Measurements from ENCODE around the gene PLA2G6. TPM values are rescaled to one million over a fixed set of nuclear protein-coding genes. Genes with fewer than 3 reads are reported as not detected.
A peak's percentile ranks its signal among the peaks of the same experiment; 100 is the strongest.
"Not testable (repeated sequence)": the region's sequence is repeated elsewhere in the genome, so short reads cannot be mapped to it uniquely, and the experiment has no call there.

PLA2G6 gene
- total RNA-seq, 1 experiment from 2014 or later: 88.0 TPM

- Histone ChIP-seq H3K27me3 (ENCODE audit: low read length) (no peaks in the 10 kb centered on the region), H4K20me1 (ENCODE audit: insufficient read depth, low read depth, low read length) (no peaks in the 10 kb centered on the region), H3K4me1 (ENCODE audit: low read length) (peaks cover 19% of the 10 kb centered on the region), H3K9me2 (replicated peaks; ENCODE audit: insufficient read depth, low read length) (no peaks in the 10 kb centered on the region), H3K36me3 (ENCODE audit: insufficient read depth, low read length) (0 out of 2 replicates have a peak, but pooled peaks cover 3% of the 10 kb centered on the region), H3K4me2 (ENCODE audit: low read depth, low read length, poor library complexity, severe bottlenecking) (peak overlapping the region; percentile 15), H3K79me2 (ENCODE audit: low read length) (no peaks in the 10 kb centered on the region), H3K9me3 (ENCODE audit: low read length) (no peaks in the 10 kb centered on the region), H3K4me3 (ENCODE audit: low read length) (no peak overlapping the region), H3K9ac (ENCODE audit: low read length) (no peak overlapping the region), H3K27ac (ENCODE audit: low read length) (no peak overlapping the region), H2AFZ (ENCODE audit: low read length) (no peak overlapping the region)
- no peak for DNase-seq
Observed at GRCh38 chr22:38162881-38163843, 18.5 kb downstream of the PLA2G6 start.

GRCh38 chr22:38155703-38156102, 25.9 kb downstream of the PLA2G6 start:
- no peak overlapping the region for H3K9ac ChIP-seq (ENCODE audit: low read length)
- H3K4me2 ChIP-seq (ENCODE audit: low read depth, low read length, poor library complexity, severe bottlenecking): no peak overlapping the region
- no peak overlapping the region for H3K4me3 ChIP-seq (ENCODE audit: low read length)
- H3K27me3 ChIP-seq (ENCODE audit: low read length): no peaks in the 10 kb centered on the region
- DNase-seq: no peak
- H3K9me3 ChIP-seq (ENCODE audit: low read length): no peaks in the 10 kb centered on the region
- H3K36me3 ChIP-seq (ENCODE audit: insufficient read depth, low read length): no peaks in the 10 kb centered on the region
- H2AFZ ChIP-seq (ENCODE audit: low read length): no peak overlapping the region
- no peaks in the 10 kb centered on the region for H3K9me2 ChIP-seq (replicated peaks; ENCODE audit: insufficient read depth, low read length)
- no peaks in the 10 kb centered on the region for H4K20me1 ChIP-seq (ENCODE audit: insufficient read depth, low read depth, low read length)
- H3K4me1 ChIP-seq (ENCODE audit: low read length): peaks cover 12% of the 10 kb centered on the region
- no peak overlapping the region for H3K27ac ChIP-seq (ENCODE audit: low read length)
- no peaks in the 10 kb centered on the region for H3K79me2 ChIP-seq (ENCODE audit: low read length)

GRCh38 chr22:38154563-38154915, 27.1 kb downstream of the PLA2G6 start:
- H3K9me2 ChIP-seq (replicated peaks; ENCODE audit: insufficient read depth, low read length); H2AFZ ChIP-seq (ENCODE audit: low read length); H3K9me3 ChIP-seq (ENCODE audit: low read length); H3K79me2 ChIP-seq (ENCODE audit: low read length); H4K20me1 ChIP-seq (ENCODE audit: insufficient read depth, low read depth, low read length); H3K36me3 ChIP-seq (ENCODE audit: insufficient read depth, low read length); H3K9ac ChIP-seq (ENCODE audit: low read length); H3K4me2 ChIP-seq (ENCODE audit: low read depth, low read length, poor library complexity, severe bottlenecking); H3K27me3 ChIP-seq (ENCODE audit: low read length); H3K4me3 ChIP-seq (ENCODE audit: low read length); H3K27ac ChIP-seq (ENCODE audit: low read length); DNase-seq; H3K4me1 ChIP-seq (ENCODE audit: low read length): not testable (repeated sequence)

GRCh38 chr22:38153821-38154562, 27.6 kb downstream of the PLA2G6 start:
- no peaks in the 10 kb centered on the region for H3K36me3 ChIP-seq (ENCODE audit: insufficient read depth, low read length)
- no peak overlapping the region for H3K9ac ChIP-seq (ENCODE audit: low read length)
- H3K4me1 ChIP-seq (ENCODE audit: low read length): peaks cover 9% of the 10 kb centered on the region
- H3K27me3 ChIP-seq (ENCODE audit: low read length): no peaks in the 10 kb centered on the region
- no peak overlapping the region for H3K27ac ChIP-seq (ENCODE audit: low read length)
- H4K20me1 ChIP-seq (ENCODE audit: insufficient read depth, low read depth, low read length): no peaks in the 10 kb centered on the region
- H3K9me2 ChIP-seq (replicated peaks; ENCODE audit: insufficient read depth, low read length): no peaks in the 10 kb centered on the region
- H3K9me3 ChIP-seq (ENCODE audit: low read length): no peaks in the 10 kb centered on the region
- no peaks in the 10 kb centered on the region for H3K79me2 ChIP-seq (ENCODE audit: low read length)
- H3K4me2 ChIP-seq (ENCODE audit: low read depth, low read length, poor library complexity, severe bottlenecking): no peak overlapping the region
- no peak overlapping the region for H3K4me3 ChIP-seq (ENCODE audit: low read length)
- H2AFZ ChIP-seq (ENCODE audit: low read length): no peak overlapping the region
- DNase-seq: peak; percentile 56

- no peaks in the 10 kb centered on the region for H3K9me3 ChIP-seq (ENCODE audit: low read length)
- no peak overlapping the region for H3K27ac ChIP-seq (ENCODE audit: low read length)
- no peaks in the 10 kb centered on the region for H4K20me1 ChIP-seq (ENCODE audit: insufficient read depth, low read depth, low read length)
- no peak overlapping the region for H3K4me2 ChIP-seq (ENCODE audit: low read depth, low read length, poor library complexity, severe bottlenecking)
- no peaks in the 10 kb centered on the region for H3K9me2 ChIP-seq (replicated peaks; ENCODE audit: insufficient read depth, low read length)
- H3K79me2 ChIP-seq (ENCODE audit: low read length): no peaks in the 10 kb centered on the region
- H3K4me3 ChIP-seq (ENCODE audit: low read length): no peak overlapping the region
- DNase-seq: no peak
- no peak overlapping the region for H3K9ac ChIP-seq (ENCODE audit: low read length)
- H2AFZ ChIP-seq (ENCODE audit: low read length): no peak overlapping the region
- no peaks in the 10 kb centered on the region for H3K27me3 ChIP-seq (ENCODE audit: low read length)
- peaks cover 8% of the 10 kb centered on the region for H3K4me1 ChIP-seq (ENCODE audit: low read length)
- H3K36me3 ChIP-seq (ENCODE audit: insufficient read depth, low read length): no peaks in the 10 kb centered on the region
Observed at GRCh38 chr22:38151126-38151500, 30.5 kb downstream of the PLA2G6 start.

- H3K27me3 ChIP-seq (ENCODE audit: low read length): no peaks in the 10 kb centered on the region
- no peak overlapping the region for H3K4me3 ChIP-seq (ENCODE audit: low read length)
- no peaks in the 10 kb centered on the region for H3K36me3 ChIP-seq (ENCODE audit: insufficient read depth, low read length)
- DNase-seq: no peak
- no peaks in the 10 kb centered on the region; the same call in 1 of the 2 replicates for H3K4me1 ChIP-seq (ENCODE audit: low read length)
- H3K9ac ChIP-seq (ENCODE audit: low read length): no peak overlapping the region
- no peaks in the 10 kb centered on the region for H3K9me2 ChIP-seq (replicated peaks; ENCODE audit: insufficient read depth, low read length)
- no peak overlapping the region for H3K27ac ChIP-seq (ENCODE audit: low read length)
- no peak overlapping the region for H2AFZ ChIP-seq (ENCODE audit: low read length)
- H4K20me1 ChIP-seq (ENCODE audit: insufficient read depth, low read depth, low read length): no peaks in the 10 kb centered on the region
- no peaks in the 10 kb centered on the region for H3K79me2 ChIP-seq (ENCODE audit: low read length)
- H3K4me2 ChIP-seq (ENCODE audit: low read depth, low read length, poor library complexity, severe bottlenecking): no peak overlapping the region
- no peaks in the 10 kb centered on the region for H3K9me3 ChIP-seq (ENCODE audit: low read length)
Observed at GRCh38 chr22:38148245-38148644, 33.4 kb downstream of the PLA2G6 start.

- H3K9me2 ChIP-seq (replicated peaks; ENCODE audit: insufficient read depth, low read length); H3K36me3 ChIP-seq (ENCODE audit: insufficient read depth, low read length); H3K4me1 ChIP-seq (ENCODE audit: low read length); H3K27ac ChIP-seq (ENCODE audit: low read length); H4K20me1 ChIP-seq (ENCODE audit: insufficient read depth, low read depth, low read length); H3K9me3 ChIP-seq (ENCODE audit: low read length); H3K4me3 ChIP-seq (ENCODE audit: low read length); H3K79me2 ChIP-seq (ENCODE audit: low read length); H3K27me3 ChIP-seq (ENCODE audit: low read length); H3K4me2 ChIP-seq (ENCODE audit: low read depth, low read length, poor library complexity, severe bottlenecking); H2AFZ ChIP-seq (ENCODE audit: low read length); DNase-seq; H3K9ac ChIP-seq (ENCODE audit: low read length): not testable (repeated sequence)
Observed at GRCh38 chr22:38146166-38146565, 35.5 kb downstream of the PLA2G6 start.

- no peaks in the 10 kb centered on the region for H3K79me2 ChIP-seq (ENCODE audit: low read length)
- H3K27ac ChIP-seq (ENCODE audit: low read length): no peak overlapping the region
- no peak overlapping the region for H3K4me2 ChIP-seq (ENCODE audit: low read depth, low read length, poor library complexity, severe bottlenecking)
- H3K9ac ChIP-seq (ENCODE audit: low read length): no peak overlapping the region
- peak; percentile 44 for DNase-seq
- no peaks in the 10 kb centered on the region for H3K9me2 ChIP-seq (replicated peaks; ENCODE audit: insufficient read depth, low read length)
- H3K9me3 ChIP-seq (ENCODE audit: low read length): no peaks in the 10 kb centered on the region
- no peaks in the 10 kb centered on the region for H4K20me1 ChIP-seq (ENCODE audit: insufficient read depth, low read depth, low read length)
- H3K36me3 ChIP-seq (ENCODE audit: insufficient read depth, low read length): no peaks in the 10 kb centered on the region
- no peak overlapping the region for H2AFZ ChIP-seq (ENCODE audit: low read length)
- H3K4me3 ChIP-seq (ENCODE audit: low read length): no peak overlapping the region
- H3K27me3 ChIP-seq (ENCODE audit: low read length): no peaks in the 10 kb centered on the region
- no peaks in the 10 kb centered on the region for H3K4me1 ChIP-seq (ENCODE audit: low read length)
Observed at GRCh38 chr22:38144025-38144405, 37.6 kb downstream of the PLA2G6 start.

Measured in Karpas-422 (cell line).